Sigmoid colon (tissue), 4 donors: ENCODE measurements around the gene PTPRN.

Source experiments
- EP300 ChIP-seq, 4 donors: sonication (generic); formaldehyde crosslinking; IDR thresholded peaks; one replicate each; pipeline ENCODE4 v1.6.1; 2017; ENCODE audit warnings: antibody characterized with exemption in 4 of 4
- POLR2A ChIP-seq, 2 donors: fragments of 450-650 bp; IDR thresholded peaks; one replicate each; pipeline ENCODE4 v1.6.1; 2016; ENCODE audit warnings: antibody characterized with exemption in 2 of 2, mild to moderate bottlenecking in 2 of 2, moderate library complexity in 2 of 2
- POLR2AphosphoS5 ChIP-seq, 4 donors: sonication (generic); formaldehyde crosslinking; IDR thresholded peaks; one replicate each; pipeline ENCODE4 v1.6.1; 2017; ENCODE audit warnings: antibody characterized with exemption in 4 of 4
- TF ChIP-seq, protein P1 (sequence below), 4 experiments: fragments of 450-650 bp in 3 of 4; fragments of 200-600 bp in 1 of 4; IDR thresholded peaks; one replicate each; pipeline ENCODE4 v1.5.1; 2016 to 2019; ENCODE audit warnings: antibody characterized with exemption in 4 of 4, mild to moderate bottlenecking in 3 of 4, moderate library complexity in 2 of 4

DNA sequence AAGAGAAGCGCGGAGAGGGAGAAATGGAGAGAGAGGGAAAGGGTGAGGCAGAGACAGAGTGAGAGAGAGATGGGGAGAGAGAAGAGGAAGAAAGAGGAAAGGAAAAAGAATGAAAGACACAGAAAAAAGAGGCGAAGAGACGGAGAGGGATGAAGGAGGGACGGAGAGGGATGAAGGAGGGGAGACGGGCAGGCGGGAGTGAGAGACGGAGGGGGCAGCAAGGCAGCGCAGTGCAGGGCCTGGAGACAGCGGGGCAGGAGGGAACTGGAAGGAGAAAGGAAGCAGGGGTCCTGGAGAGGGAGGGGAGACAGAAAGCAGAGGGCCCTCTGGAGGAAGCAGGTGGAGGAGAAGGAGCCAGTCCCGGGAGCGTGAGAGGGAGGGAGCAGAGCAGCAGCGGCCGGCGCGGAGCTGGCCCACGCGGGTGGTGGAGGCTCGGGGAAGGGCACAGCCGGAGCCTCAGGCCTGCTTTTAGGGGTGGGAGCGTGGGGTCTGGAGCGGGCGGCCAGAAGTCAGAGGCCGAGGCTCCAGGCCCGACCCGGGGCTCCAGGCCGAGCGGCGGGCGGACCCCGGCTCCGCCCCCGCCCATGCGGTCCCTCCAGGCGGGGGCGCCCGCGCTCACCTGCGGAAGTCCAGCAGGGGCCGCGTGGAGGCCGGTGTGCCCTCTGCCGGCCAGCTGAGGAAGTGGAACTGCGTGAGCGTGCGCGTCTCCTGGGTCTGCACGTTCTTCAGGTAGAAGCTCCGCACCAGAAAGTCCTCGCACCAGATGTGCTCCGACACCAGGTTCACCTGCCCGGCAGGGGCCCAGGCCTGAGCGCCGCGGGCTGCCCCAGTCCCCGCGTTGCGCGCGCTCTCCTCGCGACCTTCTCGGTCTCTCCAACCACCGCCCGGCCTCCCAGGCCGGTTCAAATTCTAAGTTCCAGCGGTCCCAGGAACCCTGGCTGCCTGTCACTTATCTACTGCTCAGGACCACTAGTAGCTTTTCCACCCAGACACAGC, 14.5 kb downstream of the PTPRN start:
- TF ChIP-seq, protein P1, sequence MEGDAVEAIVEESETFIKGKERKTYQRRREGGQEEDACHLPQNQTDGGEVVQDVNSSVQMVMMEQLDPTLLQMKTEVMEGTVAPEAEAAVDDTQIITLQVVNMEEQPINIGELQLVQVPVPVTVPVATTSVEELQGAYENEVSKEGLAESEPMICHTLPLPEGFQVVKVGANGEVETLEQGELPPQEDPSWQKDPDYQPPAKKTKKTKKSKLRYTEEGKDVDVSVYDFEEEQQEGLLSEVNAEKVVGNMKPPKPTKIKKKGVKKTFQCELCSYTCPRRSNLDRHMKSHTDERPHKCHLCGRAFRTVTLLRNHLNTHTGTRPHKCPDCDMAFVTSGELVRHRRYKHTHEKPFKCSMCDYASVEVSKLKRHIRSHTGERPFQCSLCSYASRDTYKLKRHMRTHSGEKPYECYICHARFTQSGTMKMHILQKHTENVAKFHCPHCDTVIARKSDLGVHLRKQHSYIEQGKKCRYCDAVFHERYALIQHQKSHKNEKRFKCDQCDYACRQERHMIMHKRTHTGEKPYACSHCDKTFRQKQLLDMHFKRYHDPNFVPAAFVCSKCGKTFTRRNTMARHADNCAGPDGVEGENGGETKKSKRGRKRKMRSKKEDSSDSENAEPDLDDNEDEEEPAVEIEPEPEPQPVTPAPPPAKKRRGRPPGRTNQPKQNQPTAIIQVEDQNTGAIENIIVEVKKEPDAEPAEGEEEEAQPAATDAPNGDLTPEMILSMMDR (IDR thresholded peaks at IDR 0.05): peak; percentile 85 to 99 (median 91)
- TF ChIP-seq POLR2A (IDR thresholded peaks at IDR 0.05) (no peak), POLR2AphosphoS5 (IDR thresholded peaks at IDR 0.05) (peak; percentile 13 to 68 (median 58)), EP300 (IDR thresholded peaks at IDR 0.05) (no peak)
